Esophagus squamous epithelium (tissue), 4 donors: Measurements from ENCODE around the gene SETX.

ENCODE experiments used
- CTCF ChIP-seq, 6 experiments: fragments of 450-650 bp in 4 of 6; fragments of 200-600 bp in 2 of 6; sonication (generic) in 2 of 6; IDR thresholded peaks; one replicate each; pipeline ENCODE4 v1.5.1; 2016 to 2019; ENCODE audit warnings: antibody characterized with exemption in 6 of 6, mild to moderate bottlenecking in 4 of 6, moderate library complexity in 4 of 6
- POLR2A ChIP-seq, 4 donors: fragments of 450-650 bp; IDR thresholded peaks; one replicate each; pipeline ENCODE4 v1.6.1; 2017; ENCODE audit warnings: antibody characterized with exemption in 4 of 4, mild to moderate bottlenecking in 4 of 4, moderate library complexity in 3 of 4

DNA sequence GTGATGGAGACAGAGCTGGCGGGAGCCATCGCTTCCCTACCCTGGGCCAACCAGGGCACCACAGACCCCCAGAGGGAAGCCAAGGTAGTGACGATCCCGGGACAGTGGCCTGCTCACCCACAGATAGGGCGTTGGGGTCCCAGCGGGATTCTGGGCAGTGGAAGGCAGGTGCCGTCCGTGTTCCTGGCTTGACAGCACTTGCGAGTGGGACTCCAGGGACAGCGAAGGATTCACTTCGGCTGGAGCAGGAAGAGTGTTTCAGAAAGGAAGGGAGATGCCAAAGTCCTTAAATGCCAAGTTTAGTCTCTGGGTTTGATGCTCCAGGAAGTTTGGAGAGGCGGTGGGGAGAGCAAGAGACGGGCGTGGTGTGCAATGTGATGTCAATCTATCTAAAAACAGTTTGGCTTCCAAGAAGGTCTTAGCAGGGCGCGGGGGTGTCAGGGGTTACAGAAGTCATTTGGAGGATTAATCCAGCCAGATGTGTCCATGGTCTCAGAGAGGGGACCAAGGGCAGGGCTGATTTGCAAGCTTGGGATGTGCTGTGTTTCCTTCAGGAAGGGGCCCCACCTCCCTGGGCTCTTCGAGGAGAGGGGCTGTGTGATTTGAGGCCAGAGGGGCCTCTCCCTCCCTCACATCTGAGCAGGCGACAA lies 118.0 kb downstream of the SETX start:
- peak in 1 of 6 experiments; percentile 36 for TF ChIP-seq CTCF (IDR thresholded peaks at IDR 0.05)
- no peak for TF ChIP-seq POLR2A (IDR thresholded peaks at IDR 0.05)
